ENCODE data around the gene ADGRE1.
A peak's percentile ranks its signal among the peaks of the same experiment; 100 is the strongest.

Gene ADGRE1

GRCh38 chr19:6873708-6874431 is 13.5 kb upstream of the ADGRE1 start:
- no peak for DNase-seq
- in situ Hi-C loops (cut with MboI; ENCODE audit: low pct_unique_long_range_greater_than_20kb, low sequenced_read_pairs): no loop called here

GRCh38 chr19:6875218-6875617 is 12.2 kb upstream of the ADGRE1 start:
- no peak for DNase-seq
- in situ Hi-C loops (cut with MboI; ENCODE audit: low pct_unique_long_range_greater_than_20kb, low sequenced_read_pairs): no loop called here

- DNase-seq: peak; percentile 59
- in situ Hi-C loops (cut with MboI; ENCODE audit: low pct_unique_long_range_greater_than_20kb, low sequenced_read_pairs): no loop called here
These were observed 10.6 kb upstream of the ADGRE1 start for GRCh38 chr19:6876748-6877147.

GRCh38 chr19:6877766-6878165 is 9.6 kb upstream of the ADGRE1 start:
- in situ Hi-C loops (cut with MboI; ENCODE audit: low pct_unique_long_range_greater_than_20kb, low sequenced_read_pairs): no loop called here
- no peak for DNase-seq

- DNase-seq: no peak
- in situ Hi-C loops (cut with MboI; ENCODE audit: low pct_unique_long_range_greater_than_20kb, low sequenced_read_pairs): no loop called here
These were observed 992 bp upstream of the ADGRE1 start for GRCh38 chr19:6886277-6886897.

GRCh38 chr19:6888967-6889366 is 1.6 kb downstream of the ADGRE1 start:
- in situ Hi-C loops (cut with MboI; ENCODE audit: low pct_unique_long_range_greater_than_20kb, low sequenced_read_pairs): no loop called here
- DNase-seq: no peak

- no peak for DNase-seq
- in situ Hi-C loops (cut with MboI; ENCODE audit: low pct_unique_long_range_greater_than_20kb, low sequenced_read_pairs): no loop called here
These were observed 3.1 kb downstream of the ADGRE1 start for GRCh38 chr19:6890401-6890913.

GRCh38 chr19:6890938-6891337 is 3.6 kb downstream of the ADGRE1 start:
- no peak for DNase-seq
- in situ Hi-C loops (cut with MboI; ENCODE audit: low pct_unique_long_range_greater_than_20kb, low sequenced_read_pairs): no loop called here

GRCh38 chr19:6891761-6892385 is 4.5 kb downstream of the ADGRE1 start:
- in situ Hi-C loops (cut with MboI; ENCODE audit: low pct_unique_long_range_greater_than_20kb, low sequenced_read_pairs): no loop called here
- peak; percentile 94 for DNase-seq

GRCh38 chr19:6894313-6894712 is 6.9 kb downstream of the ADGRE1 start:
- in situ Hi-C loops (cut with MboI; ENCODE audit: low pct_unique_long_range_greater_than_20kb, low sequenced_read_pairs): no loop called here
- DNase-seq: no peak

GRCh38 chr19:6903446-6903845 is 16.1 kb downstream of the ADGRE1 start:
- in situ Hi-C loops (cut with MboI; ENCODE audit: low pct_unique_long_range_greater_than_20kb, low sequenced_read_pairs): no loop called here
- no peak for DNase-seq

- in situ Hi-C loops (cut with MboI; ENCODE audit: low pct_unique_long_range_greater_than_20kb, low sequenced_read_pairs): no loop called here
- no peak for DNase-seq
These were observed 19.2 kb downstream of the ADGRE1 start for GRCh38 chr19:6906559-6907060.

GRCh38 chr19:6911523-6911922 is 24.1 kb downstream of the ADGRE1 start:
- in situ Hi-C loops (cut with MboI; ENCODE audit: low pct_unique_long_range_greater_than_20kb, low sequenced_read_pairs): no loop called here
- DNase-seq: no peak

- DNase-seq: no peak
- in situ Hi-C loops (cut with MboI; ENCODE audit: low pct_unique_long_range_greater_than_20kb, low sequenced_read_pairs): no loop called here
These were observed 26.9 kb downstream of the ADGRE1 start for GRCh38 chr19:6914321-6914720.

- in situ Hi-C loops (cut with MboI; ENCODE audit: low pct_unique_long_range_greater_than_20kb, low sequenced_read_pairs): no loop called here
- DNase-seq: no peak
These were observed 29.6 kb downstream of the ADGRE1 start for GRCh38 chr19:6916952-6917351.

- in situ Hi-C loops (cut with MboI; ENCODE audit: low pct_unique_long_range_greater_than_20kb, low sequenced_read_pairs): no loop called here
- DNase-seq: no peak
These were observed 38.0 kb downstream of the ADGRE1 start for GRCh38 chr19:6925386-6925785.

- peak; percentile 26 for DNase-seq
- in situ Hi-C loops (cut with MboI; ENCODE audit: low pct_unique_long_range_greater_than_20kb, low sequenced_read_pairs): no loop called here
These were observed 38.7 kb downstream of the ADGRE1 start for GRCh38 chr19:6925801-6926751.

GRCh38 chr19:6930190-6930589 is 42.8 kb downstream of the ADGRE1 start:
- no peak for DNase-seq
- in situ Hi-C loops (cut with MboI; ENCODE audit: low pct_unique_long_range_greater_than_20kb, low sequenced_read_pairs): no loop called here

- in situ Hi-C loops (cut with MboI; ENCODE audit: low pct_unique_long_range_greater_than_20kb, low sequenced_read_pairs): no loop called here
These were observed 47.7 kb downstream of the ADGRE1 start for GRCh38 chr19:6935069-6935468.

More at GRCh38 chr19:6935069-6935468, 47.7 kb downstream of the ADGRE1 start:
- no peak for DNase-seq

Measured in KBM-7 (cell line).